PC-9 (cell line): Measurements from ENCODE around the gene TCP11L2. TPM values are rescaled to one million over a fixed set of nuclear protein-coding genes. Genes with fewer than 3 reads are reported as not detected.

Source experiments
- BruUV-seq: library from RNA; stranded (reverse); fragments of 400-500 nt; replicated peaks from 2 replicates; lab custom pipeline; 2021; lab: Mats Ljungman, UMichigan
- CTCF ChIA-PET: fragments of 300-600 bp; sonication (Branson Sonifier 250); formaldehyde crosslinking; loops from one replicate; lab custom pipeline; 2022; ENCODE audit warnings: antibody characterized with exemption; lab: Charles Lee
- POLR2A ChIA-PET: fragments of 300-600 bp; sonication (Branson Sonifier 250); formaldehyde crosslinking; loops from one replicate; lab custom pipeline; 2022; ENCODE audit warnings: antibody characterized with exemption; ENCODE audit not compliant: unreplicated experiment; lab: Charles Lee
- DNase-seq, 2 experiments: peaks; one replicate each; pipeline versions ENCODE4 v3.0.0 to v3.0.0-alpha.2; 2015 to 2022; ENCODE audit warnings: mixed read lengths in 1 of 2
- H2AFZ ChIP-seq: fragments of 200-600 bp; sonication (generic); 2 replicates; pipeline ENCODE4 v1.8.1; 2017; ENCODE audit warnings: antibody characterized with exemption
- H3F3A ChIP-seq: fragments of 200-600 bp; sonication (generic); 2 replicates; pipeline ENCODE4 v1.8.1; 2017; ENCODE audit warnings: antibody characterized with exemption, mild to moderate bottlenecking, low read depth; ENCODE audit not compliant: insufficient read depth
- H3K27ac ChIP-seq: fragments of 200-600 bp; sonication (generic); 2 replicates; pipeline ENCODE4 v1.6.1; 2016; ENCODE audit warnings: mixed run types
- H3K27me3 ChIP-seq: fragments of 200-600 bp; sonication (generic); 2 replicates; pipeline ENCODE4 v1.6.1; 2016; ENCODE audit warnings: low read depth, mixed run types; ENCODE audit not compliant: insufficient read depth
- H3K36me3 ChIP-seq: fragments of 200-600 bp; sonication (generic); 2 replicates; pipeline ENCODE4 v1.6.1; 2016; ENCODE audit warnings: low read depth, mixed run types
- H3K4me1 ChIP-seq: fragments of 200-600 bp; sonication (generic); replicated peaks from 2 replicates; pipeline ENCODE4 v1.6.1; 2016; ENCODE audit warnings: mixed run types; ENCODE audit not compliant: insufficient read depth
- H3K4me2 ChIP-seq: fragments of 200-600 bp; sonication (generic); 2 replicates; pipeline ENCODE4 v1.6.1; 2017; ENCODE audit warnings: mixed run types
- H3K4me3 ChIP-seq: fragments of 200-600 bp; sonication (generic); 2 replicates; pipeline ENCODE4 v1.6.1; 2016; ENCODE audit warnings: mixed run types
- H3K79me2 ChIP-seq: fragments of 200-600 bp; sonication (generic); 2 replicates; pipeline ENCODE4 v1.6.1; 2017; ENCODE audit warnings: low read depth, mixed run types
- H3K9me2 ChIP-seq: fragments of 200-600 bp; sonication (generic); 2 replicates; pipeline ENCODE4 v1.8.1; 2017; ENCODE audit warnings: mild to moderate bottlenecking; ENCODE audit not compliant: insufficient read depth
- H3K9me3 ChIP-seq: fragments of 200-600 bp; sonication (generic); 2 replicates; pipeline ENCODE4 v1.8.1; 2016; ENCODE audit warnings: low read depth; ENCODE audit not compliant: insufficient read depth
- H4K20me1 ChIP-seq: fragments of 200-600 bp; sonication (generic); 2 replicates; pipeline ENCODE4 v1.8.1; 2017; ENCODE audit not compliant: insufficient read depth
- CTCF ChIP-seq: fragments of 200-600 bp; sonication (generic); conservative IDR thresholded peaks from 2 replicates; pipeline ENCODE4 v1.6.1; 2017; ENCODE audit warnings: mixed run types, antibody characterized with exemption, mild to moderate bottlenecking, moderate library complexity
- EZH2 ChIP-seq: fragments of 200-600 bp; sonication (generic); IDR thresholded peaks from 2 replicates; pipeline ENCODE4 v1.8.0; 2017; ENCODE audit warnings: antibody characterized with exemption, low read depth
- intact Hi-C: fragments of 100-400 bp; cut with micrococcal nuclease; formaldehyde crosslinking; loops from one replicate; pipeline ENCODE4 v1.10.0; 2022; ENCODE audit not compliant: unreplicated experiment
- total RNA-seq: library from RNA; stranded (reverse); gene quantifications from 2 replicates; pipeline ENCODE4 v1.2.3, GENCODE V29; 2021

The TCP11L2 gene
- total RNA-seq, 1 experiment from 2014 or later = 34.6 TPM

GRCh38 chr12:106362971-106363370 lies 60.4 kb downstream of the TCP11L2 start:
- TF ChIP-seq EZH2 = no peak
- POLR2A ChIA-PET = no interaction called here
- Histone ChIP-seq H3K79me2 (peaks cover 50% of the 10 kb centered on the region), H4K20me1 (no peaks in the 10 kb centered on the region), H3K4me2 (no peak overlapping the region), H3K36me3 (peaks cover 4% of the 10 kb centered on the region; the same call in 1 of the 2 replicates), H3K4me3 (no peak overlapping the region), H3K27ac (no peak overlapping the region), H3K4me1 (peaks cover 24% of the 10 kb centered on the region), H3K9me3 (no peaks in the 10 kb centered on the region), H3K9me2 (no peaks in the 10 kb centered on the region), H2AFZ (no peak overlapping the region), H3K27me3 (no peaks in the 10 kb centered on the region), H3F3A (peaks cover 17% of the 10 kb centered on the region)
- no peak for DNase-seq
- CTCF ChIA-PET = no interaction called here
- intact Hi-C loops = no loop called here
- no TSS peak for BruUV-seq

GRCh38 chr12:106364261-106364660 lies 61.7 kb downstream of the TCP11L2 start:
- no peak overlapping the region for H3K4me2 ChIP-seq
- H3K79me2 ChIP-seq = peaks cover 44% of the 10 kb centered on the region
- no peak overlapping the region for H2AFZ ChIP-seq
- ChIA-PET POLR2A (no interaction called here), CTCF (no interaction called here)
- H3K9me3 ChIP-seq = no peaks in the 10 kb centered on the region
- no peaks in the 10 kb centered on the region for H3K27me3 ChIP-seq
- TF ChIP-seq EZH2 = no peak
- no peak for TF ChIP-seq CTCF
- peaks cover 31% of the 10 kb centered on the region for H3K4me1 ChIP-seq
- no peak for DNase-seq
- H4K20me1 ChIP-seq = no peaks in the 10 kb centered on the region
- BruUV-seq = no TSS peak
- peaks cover 11% of the 10 kb centered on the region for H3F3A ChIP-seq
- no peak overlapping the region for H3K27ac ChIP-seq
- H3K9me2 ChIP-seq = no peaks in the 10 kb centered on the region
- H3K4me3 ChIP-seq = no peak overlapping the region
- intact Hi-C loops = no loop called here
- peaks cover 4% of the 10 kb centered on the region; the same call in 1 of the 2 replicates for H3K36me3 ChIP-seq

GRCh38 chr12:106369624-106370346 lies 67.3 kb downstream of the TCP11L2 start:
- peak overlapping the region; percentile 92 for H3K27ac ChIP-seq
- peak overlapping the region; percentile 13; the same call in 1 of the 2 replicates for H3K4me3 ChIP-seq
- BruUV-seq = TSS peak; percentile 60
- H3K9me3 ChIP-seq = no peaks in the 10 kb centered on the region
- TF ChIP-seq CTCF (no peak), EZH2 (no peak)
- H3K27me3 ChIP-seq = no peaks in the 10 kb centered on the region
- no peaks in the 10 kb centered on the region for H3K9me2 ChIP-seq
- H2AFZ ChIP-seq = peak overlapping the region; percentile 61; the same call in 1 of the 2 replicates
- ChIA-PET POLR2A (no interaction called here), CTCF (interaction anchor here (0.6 kb wide), 1 partner anchor 15 kb away, joined by 3 read pairs; no protein-coding TSS in a partner anchor)
- H3K4me1 ChIP-seq = peaks cover 27% of the 10 kb centered on the region
- peaks cover 27% of the 10 kb centered on the region for H3K36me3 ChIP-seq
- H3F3A ChIP-seq = peaks cover 16% of the 10 kb centered on the region
- H3K4me2 ChIP-seq = peak overlapping the region; percentile 74
- no peaks in the 10 kb centered on the region for H4K20me1 ChIP-seq
- no peaks in the 10 kb centered on the region for H3K79me2 ChIP-seq
- peak; percentile 42 to 97 for DNase-seq
- intact Hi-C loops = loop anchor here (1.0 kb wide), 1 partner anchor 11 kb away; no protein-coding TSS in a partner anchor
